HG03064 (cell line): Measurements from ENCODE around the gene SMC3.

ENCODE experiments used
- ATAC-seq: cut with Tn5 transposase; IDR thresholded peaks from one replicate; pipeline ENCODE4 v1.9.1; 2021; ENCODE audit warnings: low read depth; ENCODE audit not compliant: unreplicated experiment

Gene SMC3

GRCh38 chr10:110544958-110545537 lies 22.4 kb upstream of the SMC3 start:
- no peak for ATAC-seq

GRCh38 chr10:110546077-110546476 lies 21.4 kb upstream of the SMC3 start:
- ATAC-seq: no peak

DNA sequence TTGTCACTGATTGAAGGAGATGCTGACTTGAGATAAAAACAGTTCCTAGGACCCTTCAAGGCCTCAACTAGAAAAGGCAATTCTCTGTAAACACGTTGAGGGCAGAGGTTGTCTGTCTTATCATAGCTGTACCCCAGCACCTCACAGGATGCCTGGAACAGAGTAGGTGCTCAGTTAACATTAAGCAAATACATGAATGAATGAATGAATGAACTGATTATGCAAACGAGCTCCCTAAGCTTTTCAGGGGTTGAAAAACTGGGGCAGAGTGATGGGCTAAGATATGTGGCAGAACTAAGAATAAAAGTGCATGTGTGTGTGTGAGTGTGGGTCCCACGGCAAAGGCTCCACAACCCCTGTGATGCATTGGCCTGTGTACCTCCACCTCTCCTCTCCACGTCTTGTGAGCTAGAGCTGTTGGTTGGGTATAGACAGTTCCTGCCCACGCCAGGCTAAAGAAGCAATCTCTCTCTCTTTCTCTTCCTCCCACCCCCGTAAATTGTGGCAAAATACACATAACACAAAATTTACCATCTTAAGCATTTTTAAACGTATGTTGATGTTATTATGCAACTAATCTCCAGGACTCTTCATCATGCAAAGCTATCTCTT lies 20.9 kb upstream of the SMC3 start:
- ATAC-seq: no peak

DNA sequence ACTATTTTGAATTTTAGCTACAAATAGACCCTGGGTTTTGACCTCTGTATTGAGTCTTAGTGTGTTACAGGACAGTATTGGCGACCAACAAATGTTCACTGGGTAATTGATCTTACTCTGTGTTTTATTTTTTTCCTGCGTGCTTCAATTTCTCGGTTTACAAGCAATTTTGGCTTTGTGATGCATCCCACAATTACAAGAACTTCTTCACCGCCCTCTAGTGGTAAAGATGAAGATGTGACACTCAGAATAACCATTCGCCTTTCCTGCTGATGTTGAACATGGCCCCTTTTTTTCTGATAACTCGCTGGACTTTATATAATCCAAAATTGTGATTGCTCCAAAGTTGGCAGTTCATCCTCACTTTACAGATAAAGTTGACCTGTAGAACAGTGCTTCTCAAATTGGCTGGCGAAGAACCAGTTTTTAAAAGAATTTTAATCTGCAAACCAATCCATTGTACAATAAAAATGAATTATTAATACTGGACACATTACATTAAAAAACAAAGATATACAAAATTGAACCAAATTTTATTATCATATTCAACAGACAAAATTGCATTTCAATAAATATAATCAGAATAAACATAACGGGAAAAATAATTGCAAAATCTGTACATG lies 20.2 kb upstream of the SMC3 start:
- no peak for ATAC-seq

DNA sequence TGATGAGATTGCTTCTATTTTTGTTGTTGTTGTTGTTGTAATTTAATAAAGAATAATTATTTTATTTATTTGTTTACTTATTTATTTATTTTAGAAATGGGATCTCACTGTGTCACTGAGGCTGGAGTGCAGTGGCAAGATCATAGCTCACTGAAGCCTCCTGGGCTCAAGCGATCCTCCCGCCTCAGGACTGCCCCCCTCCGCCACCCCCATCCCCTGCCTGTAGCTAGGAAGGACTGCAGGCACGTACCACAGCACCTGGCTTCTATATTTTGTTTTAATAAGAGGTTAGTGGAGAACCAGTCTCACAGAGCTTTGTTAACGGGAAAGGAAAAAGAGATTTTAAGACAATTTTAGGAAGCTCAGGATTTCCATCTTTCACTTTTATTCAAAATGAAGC lies 19.5 kb upstream of the SMC3 start:
- no peak for ATAC-seq

GRCh38 chr10:110549211-110549610 lies 18.3 kb upstream of the SMC3 start:
- no peak for ATAC-seq

DNA sequence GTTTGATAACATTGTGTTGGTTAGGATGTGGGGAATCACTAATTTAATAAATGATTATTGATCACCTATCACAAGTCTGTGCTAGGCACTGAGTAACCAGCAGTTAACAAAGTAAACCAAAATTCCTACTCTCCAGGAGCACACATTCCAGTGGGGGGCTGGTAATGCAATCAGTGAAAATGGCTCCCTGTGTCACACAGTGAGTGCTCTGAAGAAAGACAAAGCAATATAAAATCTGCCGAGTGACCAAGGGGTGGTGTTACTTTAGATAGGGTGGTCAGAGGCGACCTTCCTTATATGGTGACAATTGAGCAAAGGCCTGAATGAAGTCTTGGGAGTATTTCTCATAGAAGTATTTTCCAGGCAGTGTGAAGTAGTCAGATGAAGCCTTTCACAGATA lies 13.6 kb upstream of the SMC3 start:
- no peak for ATAC-seq

DNA sequence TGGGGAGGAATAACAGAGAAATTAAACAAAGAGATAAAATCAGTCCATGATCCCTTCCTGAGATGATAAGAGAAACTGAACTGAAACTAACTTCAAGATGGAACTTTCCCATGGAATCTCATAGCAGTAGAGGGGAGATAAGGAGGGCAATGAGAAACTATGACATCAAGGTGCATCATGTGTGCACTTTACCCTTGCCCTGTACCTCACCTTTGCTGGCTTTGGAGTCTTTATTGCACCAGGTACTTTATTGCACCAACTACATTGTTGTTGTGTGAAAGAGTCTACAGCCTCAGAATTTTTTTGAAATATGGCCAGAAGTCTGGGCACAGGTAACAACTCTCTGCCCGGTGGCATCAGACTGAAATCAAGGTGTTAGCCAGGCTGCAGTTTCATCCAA lies 11.2 kb upstream of the SMC3 start:
- no peak for ATAC-seq

GRCh38 chr10:110556969-110557601 lies 10.4 kb upstream of the SMC3 start:
- ATAC-seq: no peak

GRCh38 chr10:110558041-110558440 lies 9.5 kb upstream of the SMC3 start:
- ATAC-seq: no peak

- ATAC-seq: no peak
Observed at GRCh38 chr10:110560012-110560411, 7.5 kb upstream of the SMC3 start.

DNA sequence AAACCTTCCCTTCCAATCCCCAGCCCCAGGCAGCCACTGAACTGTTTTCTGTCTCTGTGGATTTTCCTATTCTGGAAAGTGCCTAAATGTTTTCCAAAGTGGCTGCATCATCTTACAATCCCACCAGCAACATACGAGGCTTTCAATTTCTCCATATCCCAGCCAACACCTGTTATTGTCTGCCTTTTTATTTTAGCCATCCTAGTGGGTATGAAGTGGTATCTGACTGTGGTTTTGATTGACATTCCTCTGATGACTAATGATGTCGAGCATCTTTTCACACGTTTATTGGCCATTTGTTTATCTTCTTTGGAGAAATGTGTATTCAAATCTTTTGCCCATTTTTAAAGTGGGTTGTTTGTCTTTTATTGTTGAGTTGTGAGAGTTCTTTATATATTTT lies 6.2 kb upstream of the SMC3 start:
- no peak for ATAC-seq

GRCh38 chr10:110562348-110562747 lies 5.1 kb upstream of the SMC3 start:
- no peak for ATAC-seq

DNA sequence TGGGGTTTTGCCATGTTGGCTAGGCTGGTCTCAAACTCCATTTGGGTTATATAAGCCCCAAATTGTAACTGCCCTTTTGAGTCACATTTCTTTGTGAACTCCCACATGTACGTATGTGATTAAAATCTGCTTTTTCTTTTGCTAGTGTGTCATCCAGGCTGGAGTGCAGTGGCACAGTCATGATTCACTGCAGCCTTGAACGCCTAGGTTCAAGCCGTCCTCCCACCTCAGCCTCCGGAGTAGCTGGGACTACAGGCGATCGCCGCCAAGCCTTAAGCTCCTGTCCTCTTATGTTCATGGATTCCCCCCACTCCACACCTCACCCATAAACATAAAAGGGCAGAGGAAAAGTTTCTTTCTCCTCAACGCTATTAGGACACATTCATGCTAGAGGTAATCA lies 4.4 kb upstream of the SMC3 start:
- ATAC-seq: no peak

DNA sequence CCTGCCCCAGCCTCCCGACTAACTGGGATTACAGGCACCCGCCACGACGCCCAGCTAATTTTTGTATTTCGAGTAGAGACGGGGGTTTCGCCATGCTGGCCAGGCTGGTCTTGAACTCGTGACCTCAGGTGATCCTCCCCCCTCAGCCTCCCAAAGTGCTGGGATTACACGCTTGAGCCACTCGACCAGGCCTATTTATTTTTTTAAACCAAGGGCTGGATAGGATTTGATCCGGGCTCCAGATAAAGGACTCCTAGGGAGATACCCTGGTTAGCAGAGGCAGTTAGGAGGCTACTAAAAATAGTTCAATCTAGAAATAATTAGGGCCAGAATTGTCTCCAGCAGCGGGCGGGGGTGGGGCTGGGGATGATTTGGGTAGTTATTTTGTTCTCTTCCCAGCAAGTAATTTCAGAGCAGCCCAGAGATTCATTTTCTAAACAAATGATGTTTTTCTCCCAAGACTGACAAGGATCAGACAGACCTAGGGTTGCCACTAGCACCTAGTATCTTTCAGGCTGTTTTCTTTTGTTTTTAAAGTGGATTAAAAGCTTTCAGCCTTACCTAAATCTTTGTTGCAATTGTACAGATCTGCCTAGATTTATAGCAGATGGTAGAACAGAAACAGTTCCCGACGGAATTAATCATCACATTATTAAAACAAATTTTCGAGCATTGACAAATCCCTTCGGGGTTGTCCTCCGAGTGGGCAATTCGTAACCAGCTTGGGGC lies 859 bp upstream of the SMC3 start:
- ATAC-seq: no peak

DNA sequence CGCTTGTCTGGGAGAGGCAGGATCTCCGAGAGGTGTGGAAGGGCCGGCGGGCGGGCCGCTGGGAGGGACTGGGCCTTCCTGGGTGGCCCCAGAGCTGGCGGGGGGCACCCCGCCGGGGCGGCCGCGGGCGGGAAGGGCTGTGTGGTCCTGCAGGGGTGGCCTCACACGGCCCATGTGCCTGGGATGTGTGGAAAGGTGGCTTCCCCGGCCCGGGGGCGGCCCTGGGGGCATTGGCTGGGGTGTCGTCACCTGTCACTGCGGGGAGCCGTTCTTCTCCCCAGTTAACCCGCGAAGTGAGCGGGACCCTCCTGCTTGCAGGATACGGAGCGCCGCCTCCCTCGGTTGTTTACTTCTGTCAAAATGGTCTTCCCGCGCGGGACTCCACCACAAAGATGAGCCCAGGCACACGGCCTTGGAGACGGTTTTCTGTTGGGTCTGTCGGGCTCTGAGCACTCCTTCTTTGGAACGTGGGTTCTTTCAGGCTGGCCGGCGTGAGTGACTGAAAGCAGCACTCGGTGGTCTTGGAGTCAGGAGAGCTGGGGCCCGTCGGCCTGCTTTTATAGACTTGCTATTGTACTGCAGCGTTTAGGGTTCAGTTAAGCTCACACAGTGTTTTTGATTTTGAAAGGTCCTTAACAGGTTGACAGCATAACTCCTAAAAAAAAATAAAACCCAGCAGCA lies 700 bp downstream of the SMC3 start:
- ATAC-seq: peak; percentile 33

DNA sequence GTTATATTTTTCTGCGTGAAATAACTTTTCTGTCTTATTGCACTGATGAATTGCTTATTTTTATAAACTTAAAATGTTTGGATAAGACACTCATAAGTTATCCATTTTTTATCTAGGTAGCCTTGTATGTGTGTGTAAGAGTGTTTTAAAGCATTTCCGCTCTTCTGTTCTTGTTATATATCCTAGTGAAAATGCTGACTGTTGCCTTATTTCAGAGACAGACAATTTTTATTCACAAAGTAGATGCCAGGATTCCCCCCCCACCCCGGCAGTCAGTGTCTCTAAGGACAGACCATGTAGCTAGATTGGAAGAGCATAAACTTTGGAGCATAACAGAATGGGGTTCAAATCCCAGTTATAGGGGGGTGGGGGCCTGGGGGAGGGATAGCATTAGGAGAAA lies 1.6 kb downstream of the SMC3 start:
- no peak for ATAC-seq

- ATAC-seq: no peak
Observed at GRCh38 chr10:110569736-110570135, 2.2 kb downstream of the SMC3 start.

- no peak for ATAC-seq
Observed at GRCh38 chr10:110571093-110571743, 3.7 kb downstream of the SMC3 start.

DNA sequence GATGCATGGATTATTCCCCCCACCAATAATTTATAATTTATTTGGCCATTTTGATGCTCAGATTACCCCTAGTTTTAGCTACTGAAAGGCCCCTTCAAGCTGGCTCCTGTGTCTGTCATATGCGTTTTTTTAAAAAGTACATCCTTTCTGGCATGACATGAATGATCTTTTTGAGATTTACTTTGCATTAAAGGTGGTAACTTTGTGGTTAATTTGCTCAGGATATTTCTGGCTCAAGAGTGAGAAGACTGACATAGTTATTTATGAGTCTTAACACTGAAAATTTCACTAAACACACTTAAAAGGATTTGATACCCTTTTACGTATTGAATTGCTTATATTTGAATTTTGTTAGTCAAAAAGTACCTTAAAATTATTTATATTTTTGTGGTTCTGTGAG lies 5.4 kb downstream of the SMC3 start:
- no peak for ATAC-seq
